SK-N-SH (cell line): Measurements from ENCODE around the gene RSRP1. TPM values are rescaled to one million over a fixed set of nuclear protein-coding genes. Genes with fewer than 3 reads are reported as not detected.
A peak's percentile ranks its signal among the peaks of the same experiment; 100 is the strongest.
"Not testable (repeated sequence)": the region's sequence is repeated elsewhere in the genome, so short reads cannot be mapped to it uniquely, and the experiment has no call there.

Experiments
- CTCF ChIA-PET: fragments of 300-600, 350-600 bp; formaldehyde crosslinking; extraction: SDS; loops from one replicate; lab custom pipeline; 2021; lab: Yijun Ruan, JAX
- POLR2A ChIA-PET: fragments of 350-600 bp; sonication (Branson Sonifier 250); formaldehyde crosslinking; extraction: SDS; loops from one replicate; lab custom pipeline; 2020; ENCODE audit warnings: antibody characterized with exemption, inconsistent platforms; lab: Yijun Ruan, JAX
- DNase-seq: peaks from one replicate; pipeline ENCODE4 v3.0.0; 2012
- H2AFZ ChIP-seq: fragments of 200-600 bp; sonication (generic); 2 replicates; pipeline ENCODE4 v1.8.1; 2016; ENCODE audit warnings: antibody characterized with exemption, mild to moderate bottlenecking, low read depth
- H3F3A ChIP-seq: fragments of 200-600 bp; sonication (generic); replicated peaks from 2 replicates; pipeline ENCODE3; 2016; ENCODE audit warnings: antibody characterized with exemption, mild to moderate bottlenecking; ENCODE audit not compliant: insufficient read depth
- H3K27ac ChIP-seq, 2 experiments: fragments of 200-500 bp in 1 of 2; fragments of 200-600 bp in 1 of 2; sonication (Bioruptor generic) in 1 of 2; sonication (generic), shearing (Covaris generic) in 1 of 2; 2 replicates each; pipeline versions ENCODE4 v1.5.1 to v1.6.1; 2014 to 2016; ENCODE audit warnings: low read depth in 2 of 2, inconsistent platforms in 1 of 2, low read length in 1 of 2, mild to moderate bottlenecking in 1 of 2, mixed read lengths in 1 of 2
- H3K27me3 ChIP-seq: fragments of 200-600 bp; sonication (generic), shearing (Covaris generic); 2 replicates; pipeline ENCODE4 v1.6.1; 2016; ENCODE audit warnings: mixed run types; ENCODE audit not compliant: insufficient read depth
- H3K36me3 ChIP-seq, 2 experiments: fragments of 200-500 bp in 1 of 2; fragments of 200-600 bp in 1 of 2; sonication (Bioruptor generic) in 1 of 2; sonication (generic) in 1 of 2; replicated peaks in 1 of 2; 2 replicates each; pipeline versions ENCODE3 to v1.5.1; 2014 to 2016; ENCODE audit warnings: low read length in 1 of 2, mild to moderate bottlenecking in 1 of 2; ENCODE audit not compliant: insufficient read depth in 2 of 2, control insufficient read depth in 1 of 2
- H3K4me1 ChIP-seq, 2 experiments: fragments of 200-500 bp in 1 of 2; fragments of 200-600 bp in 1 of 2; sonication (Bioruptor generic) in 1 of 2; sonication (generic), shearing (Covaris generic) in 1 of 2; 2 replicates each; pipeline versions ENCODE4 v1.5.1 to v1.6.1; 2014 to 2016; ENCODE audit warnings: low read depth in 1 of 2, low read length in 1 of 2, mixed run types in 1 of 2; ENCODE audit not compliant: insufficient read depth in 2 of 2, control insufficient read depth in 1 of 2
- H3K4me2 ChIP-seq: fragments of 200-600 bp; sonication (generic), shearing (Covaris generic); 2 replicates; pipeline ENCODE4 v1.6.1; 2017; ENCODE audit warnings: mixed run types
- H3K4me3 ChIP-seq, 2 experiments: fragments of 200-500 bp in 1 of 2; fragments of 200-600 bp in 1 of 2; sonication (Bioruptor generic) in 1 of 2; sonication (generic), shearing (Covaris generic) in 1 of 2; 2 replicates each; pipeline versions ENCODE4 v1.5.1 to v1.8.1; 2014 to 2016; ENCODE audit warnings: low read depth in 2 of 2, inconsistent platforms in 1 of 2, low read length in 1 of 2, mild to moderate bottlenecking in 1 of 2, mixed read lengths in 1 of 2, moderate library complexity in 1 of 2
- H3K79me2 ChIP-seq: fragments of 200-600 bp; sonication (generic); 2 replicates; pipeline ENCODE4 v1.8.1; 2017; ENCODE audit warnings: mild to moderate bottlenecking; ENCODE audit not compliant: insufficient read depth
- H3K9ac ChIP-seq: fragments of 200-600 bp; sonication (generic); 2 replicates; pipeline ENCODE4 v1.6.1; 2017; ENCODE audit warnings: mixed run types
- H3K9me2 ChIP-seq: fragments of 200-600 bp; sonication (generic); 2 replicates; pipeline ENCODE4 v1.6.1; 2017; ENCODE audit warnings: mixed run types
- H3K9me3 ChIP-seq: fragments of 200-600 bp; sonication (generic); 2 replicates; pipeline ENCODE4 v1.6.1; 2017; ENCODE audit warnings: mixed run types, mild to moderate bottlenecking, moderate library complexity
- H4K20me1 ChIP-seq: fragments of 200-600 bp; sonication (generic); 2 replicates; pipeline ENCODE4 v1.6.1; 2017; ENCODE audit warnings: mild to moderate bottlenecking, mixed run types; ENCODE audit not compliant: insufficient read depth
- CHD2 ChIP-seq: fragments of 150-350 bp; IDR thresholded peaks from 2 replicates; pipeline ENCODE4 v1.6.1; 2018; ENCODE audit warnings: low read length; ENCODE audit not compliant: partially characterized antibody
- ELF1 ChIP-seq: IDR thresholded peaks from 2 replicates; pipeline ENCODE4 v1.4.0; 2012
- GABPA ChIP-seq: IDR thresholded peaks from 2 replicates; pipeline ENCODE4 v1.4.0; 2012; ENCODE audit warnings: low read depth, mild to moderate bottlenecking
- GATA2 ChIP-seq: sonication (generic); formaldehyde crosslinking; IDR thresholded peaks from 2 replicates; pipeline ENCODE4 v1.5.0; 2020; ENCODE audit warnings: mild to moderate bottlenecking, missing genetic modification reagents
- JUND ChIP-seq: IDR thresholded peaks from 2 replicates; pipeline ENCODE4 v1.4.0; 2012
- MAX ChIP-seq: IDR thresholded peaks from 2 replicates; pipeline ENCODE4 v1.4.0; 2012; ENCODE audit warnings: low read depth
- MXI1 ChIP-seq: IDR thresholded peaks from 2 replicates; pipeline ENCODE4 v1.6.1; 2012; ENCODE audit warnings: mild to moderate bottlenecking, low read depth, low read length, improper control_type of control experiment
- NRF1 ChIP-seq: IDR thresholded peaks from 2 replicates; pipeline ENCODE4 v1.6.1; 2012; ENCODE audit warnings: low read depth, mild to moderate bottlenecking, low read length
- POLR2AphosphoS5 ChIP-seq: IDR thresholded peaks from 2 replicates; pipeline ENCODE4 v1.6.1; 2012; ENCODE audit warnings: low read depth, low read length
- RCOR1 ChIP-seq: fragments of 150-350 bp; IDR thresholded peaks from 2 replicates; pipeline ENCODE4 v1.6.1; 2017; ENCODE audit warnings: antibody characterized with exemption, low read length
- RFX5 ChIP-seq: IDR thresholded peaks from 2 replicates; pipeline ENCODE4 v1.6.1; 2012; ENCODE audit warnings: mild to moderate bottlenecking, improper control_type of control experiment, low read length
- SIN3A ChIP-seq: IDR thresholded peaks from 2 replicates; pipeline ENCODE4 v1.6.1; 2012; ENCODE audit warnings: low read depth, mild to moderate bottlenecking, low read length, moderate library complexity, borderline replicate concordance
- TAF1 ChIP-seq: IDR thresholded peaks from 2 replicates; pipeline ENCODE4 v1.6.1; 2012; ENCODE audit warnings: low read depth, mild to moderate bottlenecking, low read length, moderate library complexity, borderline replicate concordance
- WGBS: methylation state at CpG from one replicate; pipeline ENCODE4 v1.1.6; 2017; ENCODE audit warnings: low lambda C conversion rate; 5-methylcytosine and 5-hydroxymethylcytosine counted together
- polyA plus RNA-seq, 3 experiments: library from polyadenylated mRNA; depleted of rRNA; stranded (reverse); fragments of >200 nt; gene quantifications; 2 replicates each; pipeline ENCODE4 v1.2.3, GENCODE V29; 2012
- TF ChIP-seq, protein P1 (sequence below): IDR thresholded peaks from 2 replicates; pipeline ENCODE4; 2012

Gene RSRP1
- polyA plus RNA-seq (2012; rRNA removed): 126 and 191 TPM in 2 replicates
- 23.3 and 23.6 TPM in 2 replicates for polyA plus RNA-seq (2012; cell fraction: cytosol; rRNA removed)
- polyA plus RNA-seq (2012; cell fraction: nucleus; rRNA removed): 1,161 and 1,530 TPM in 2 replicates

DNA sequence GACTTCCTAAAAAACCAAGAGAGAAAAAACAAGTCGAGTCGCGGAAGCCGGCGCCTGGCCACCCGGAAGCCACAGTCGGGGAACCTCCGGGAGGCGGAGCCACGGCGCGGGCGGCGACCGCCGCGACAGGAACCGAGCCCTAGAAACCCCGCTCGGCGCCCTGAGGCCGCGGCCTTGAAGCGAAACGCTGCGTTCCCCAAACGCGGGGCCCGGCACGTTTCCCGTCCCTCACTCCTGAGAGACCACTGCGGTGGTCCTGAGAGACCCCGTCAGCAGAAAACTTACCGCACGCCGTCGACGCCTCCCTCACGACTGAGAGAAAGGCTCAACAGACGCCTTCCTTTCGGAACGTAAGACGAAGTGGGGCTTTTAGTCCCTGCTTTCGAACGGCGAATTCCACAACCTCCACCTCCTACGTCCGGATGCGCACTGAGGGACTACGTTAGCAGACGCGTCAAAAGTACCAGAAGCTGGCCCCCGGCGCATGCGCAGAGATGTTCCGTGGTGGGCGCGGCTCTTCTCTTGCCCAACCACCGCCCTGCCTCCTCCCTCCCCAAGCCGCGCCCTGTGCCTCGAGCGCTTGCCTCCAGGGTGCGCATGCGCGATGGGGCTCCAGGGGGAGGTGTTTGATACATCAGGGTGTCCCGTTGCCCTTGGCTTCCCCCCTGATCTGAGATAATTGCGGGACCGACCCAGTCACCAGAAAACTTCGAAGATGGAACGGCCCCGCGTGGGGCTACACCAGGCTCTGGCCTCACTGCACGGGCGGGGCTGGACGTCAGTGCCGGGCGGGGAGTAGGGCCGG lies at the start of gene RSRP1:
Gene RSRP1 (minus strand): TSS at position 431 of the 805 bp plus-strand sequence. CDS start 491 bp downstream, outside the sequence.
- H2AFZ ChIP-seq: peak within 1 kb of the TSS; percentile 66
- no peaks in the 10 kb centered on the region for H3K9me2 ChIP-seq
- H3K4me3 ChIP-seq: peak within 1 kb of the TSS; percentile 86 to 96
- ChIA-PET CTCF (interaction anchor here (1.3 to 1.4 kb wide), 2 partner anchors 10 to 42 kb away, joined by 4 read pairs; no protein-coding TSS in a partner anchor), POLR2A (interaction anchor here (0.5 to 1.7 kb wide), 10 partner anchors 9 to 1010 kb away, joined by 3 to 24 read pairs (median 3); partner anchors contain the start of genes SYF2 and TMEM50A)
- WGBS: 2% methylated on average over 48 of the region's 79 CpGs
- H3K4me1 ChIP-seq: peaks cover 11 to 20% of the 10 kb centered on the region in 2 experiments; a peak in 3 of 4 replicates
- DNase-seq: peak; percentile 99
- H3F3A ChIP-seq: peaks cover 18% of the 10 kb centered on the region
- TF ChIP-seq TAF1: peak; percentile 95
- peak; percentile 67 for TF ChIP-seq CHD2
- TF ChIP-seq GATA2 (CRISPR knock-in tag): peak; percentile 47
- peak; percentile 49; the same call in 1 of the 2 replicates for TF ChIP-seq SIN3A
- peak; percentile 37; the same call in 1 of the 2 replicates for TF ChIP-seq RCOR1
- TF ChIP-seq ELF1: peak; percentile 70
- TF ChIP-seq JUND: no peak
- TF ChIP-seq NRF1: peak; percentile 99
- peak; percentile 55 for TF ChIP-seq MXI1
- TF ChIP-seq, protein P1, sequence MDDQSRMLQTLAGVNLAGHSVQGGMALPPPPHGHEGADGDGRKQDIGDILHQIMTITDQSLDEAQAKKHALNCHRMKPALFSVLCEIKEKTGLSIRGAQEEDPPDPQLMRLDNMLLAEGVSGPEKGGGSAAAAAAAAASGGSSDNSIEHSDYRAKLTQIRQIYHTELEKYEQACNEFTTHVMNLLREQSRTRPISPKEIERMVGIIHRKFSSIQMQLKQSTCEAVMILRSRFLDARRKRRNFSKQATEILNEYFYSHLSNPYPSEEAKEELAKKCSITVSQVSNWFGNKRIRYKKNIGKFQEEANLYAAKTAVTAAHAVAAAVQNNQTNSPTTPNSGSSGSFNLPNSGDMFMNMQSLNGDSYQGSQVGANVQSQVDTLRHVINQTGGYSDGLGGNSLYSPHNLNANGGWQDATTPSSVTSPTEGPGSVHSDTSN: 0 out of 2 replicates have a peak, but pooled peaks have one; percentile 27
- TF ChIP-seq MAX: no peak; the same call in 1 of the 2 replicates
- TF ChIP-seq GABPA: peak; percentile 67
- peak; percentile 100 for TF ChIP-seq POLR2AphosphoS5
- no peak for TF ChIP-seq RFX5
- peaks cover 34 to 43% of the 10 kb centered on the region in 2 experiments for H3K36me3 ChIP-seq
- peak within 1 kb of the TSS; percentile 95 for H3K4me2 ChIP-seq
- H4K20me1 ChIP-seq: peaks cover 34% of the 10 kb centered on the region
- H3K27me3 ChIP-seq: no peaks in the 10 kb centered on the region
- H3K27ac ChIP-seq: peak within 1 kb of the TSS; percentile 98 to 99
- H3K9ac ChIP-seq: peak within 1 kb of the TSS; percentile 99
- peaks cover 64% of the 10 kb centered on the region for H3K79me2 ChIP-seq
- H3K9me3 ChIP-seq: no peaks in the 10 kb centered on the region

DNA sequence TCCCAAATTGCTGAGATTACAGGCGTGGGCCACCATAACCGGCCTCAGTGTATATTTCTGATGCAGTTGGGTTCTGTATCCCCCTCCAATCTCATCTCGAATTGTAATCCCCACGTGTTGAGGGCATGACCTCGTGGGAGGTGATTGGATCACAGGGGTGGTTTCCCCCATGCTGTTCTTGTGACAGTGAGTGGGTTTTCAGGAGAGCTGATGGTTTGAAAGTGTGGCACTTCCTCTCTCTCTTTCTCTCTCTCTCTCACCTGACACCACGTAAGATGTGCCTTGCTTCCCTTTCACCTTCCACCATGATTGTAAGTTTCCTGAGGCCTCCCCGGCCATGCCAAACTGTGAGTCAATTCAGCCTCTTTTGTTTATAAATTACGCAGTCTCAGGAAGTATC lies 49.2 kb upstream of the RSRP1 start:
- H3K27ac ChIP-seq, H3F3A ChIP-seq, H3K4me1 ChIP-seq, H3K36me3 ChIP-seq, H3K9me3 ChIP-seq, POLR2A ChIA-PET, H3K4me3 ChIP-seq, H3K27me3 ChIP-seq, CTCF ChIA-PET, H3K9ac ChIP-seq, H2AFZ ChIP-seq, H3K9me2 ChIP-seq, H4K20me1 ChIP-seq, DNase-seq, H3K4me2 ChIP-seq, H3K79me2 ChIP-seq: not testable (repeated sequence)
- 100% methylated on average over 1 of the region's 8 CpGs for WGBS

GRCh38 chr1:25294889-25295826 lies 47.9 kb upstream of the RSRP1 start:
- H3K4me2 ChIP-seq, H2AFZ ChIP-seq, H3K4me3 ChIP-seq, CTCF ChIA-PET, H3K9me2 ChIP-seq, DNase-seq, H3F3A ChIP-seq, H3K9ac ChIP-seq, H3K9me3 ChIP-seq, H3K4me1 ChIP-seq, H3K27ac ChIP-seq, H4K20me1 ChIP-seq, H3K27me3 ChIP-seq, H3K79me2 ChIP-seq, POLR2A ChIA-PET, H3K36me3 ChIP-seq: not testable (repeated sequence)
- WGBS: 84% methylated on average over 3 of the region's 14 CpGs
